ENCODE results near the gene RALGAPA1.
A peak's percentile ranks its signal among the peaks of the same experiment; 100 is the strongest.

The RALGAPA1 gene

GRCh38 chr14:35807131-35807961 is 1.7 kb downstream of the RALGAPA1 start:
- peak overlapping the region; percentile 80 for H3K4me3 ChIP-seq (ENCODE audit: low read length)
- DNase-seq (ENCODE audit: low read depth), result no peak
- no peak for TF ChIP-seq CTCF (conservative IDR thresholded peaks at IDR 0.05; ENCODE audit: low read depth, low read length)

- H3K4me3 ChIP-seq (ENCODE audit: low read length), result no peak overlapping the region
- DNase-seq (ENCODE audit: low read depth), result no peak
- TF ChIP-seq CTCF (conservative IDR thresholded peaks at IDR 0.05; ENCODE audit: low read depth, low read length), result no peak
Observed at GRCh38 chr14:35806006-35806907, 2.8 kb downstream of the RALGAPA1 start.

GRCh38 chr14:35797796-35798195 is 11.3 kb downstream of the RALGAPA1 start:
- no peak overlapping the region for H3K4me3 ChIP-seq (ENCODE audit: low read length)
- DNase-seq (ENCODE audit: low read depth), result no peak
- no peak for TF ChIP-seq CTCF (conservative IDR thresholded peaks at IDR 0.05; ENCODE audit: low read depth, low read length)

- no peak for DNase-seq (ENCODE audit: low read depth)
- no peak for TF ChIP-seq CTCF (conservative IDR thresholded peaks at IDR 0.05; ENCODE audit: low read depth, low read length)
Observed at GRCh38 chr14:35789651-35790050, 19.4 kb downstream of the RALGAPA1 start.

GRCh38 chr14:35786856-35787255 is 22.2 kb downstream of the RALGAPA1 start:
- no peak for DNase-seq (ENCODE audit: low read depth)
- H3K4me3 ChIP-seq (ENCODE audit: low read length), result no peak overlapping the region
- no peak for TF ChIP-seq CTCF (conservative IDR thresholded peaks at IDR 0.05; ENCODE audit: low read depth, low read length)

More at GRCh38 chr14:35789651-35790050, 19.4 kb downstream of the RALGAPA1 start:
- no peak overlapping the region for H3K4me3 ChIP-seq (ENCODE audit: low read length)

GRCh38 chr14:35783699-35784098 is 25.4 kb downstream of the RALGAPA1 start:
- DNase-seq (ENCODE audit: low read depth), result no peak
- H3K4me3 ChIP-seq (ENCODE audit: low read length), result no peak overlapping the region
- no peak for TF ChIP-seq CTCF (conservative IDR thresholded peaks at IDR 0.05; ENCODE audit: low read depth, low read length)

Measured in retinal pigment epithelial cell (primary cell).